ENCODE results near the gene HIPK2.

GRCh38 chr7:139748373-139748765 lies 29.4 kb downstream of the HIPK2 start:
- TF ChIP-seq CTCF (IDR thresholded peaks at IDR 0.05): no peak
- no peak for TF ChIP-seq POLR2A (IDR thresholded peaks at IDR 0.05)
